RWPE2 (cell line): ENCODE data around the gene RBSN.

Experiments
- ATAC-seq: fragments of 200-7000 bp; cut with Tn5 transposase; 3 replicates; pipeline ENCODE4 v1.9.1; 2021; ENCODE audit warnings: low read depth
- DNase-seq: peaks from one replicate; pipeline ENCODE4 v3.0.0-alpha.2; 2020; ENCODE audit warnings: low spot score
- H3K27ac ChIP-seq: fragments of 450-650 bp; 2 replicates; pipeline ENCODE4 v1.5.1; 2017; ENCODE audit warnings: mild to moderate bottlenecking; ENCODE audit not compliant: poor library complexity, severe bottlenecking
- H3K27me3 ChIP-seq: fragments of 250-450 bp; sonication (Bioruptor Pico); 2 replicates; pipeline ENCODE4 v1.5.1; 2021; ENCODE audit warnings: mild to moderate bottlenecking, moderate library complexity; ENCODE audit not compliant: insufficient read depth, poor library complexity, severe bottlenecking
- H3K36me3 ChIP-seq: fragments of 250-450 bp; sonication (Bioruptor Pico); 2 replicates; pipeline ENCODE4 v1.5.1; 2020; ENCODE audit warnings: low read depth, mild to moderate bottlenecking, moderate library complexity
- H3K4me1 ChIP-seq: fragments of 250-450 bp; sonication (Bioruptor Pico); 2 replicates; pipeline ENCODE4 v1.5.1; 2021; ENCODE audit warnings: mild to moderate bottlenecking, moderate library complexity; ENCODE audit not compliant: insufficient read depth, poor library complexity, severe bottlenecking
- H3K4me3 ChIP-seq: fragments of 250-450 bp; sonication (Bioruptor Pico); 2 replicates; pipeline ENCODE4 v1.5.1; 2021; ENCODE audit warnings: mild to moderate bottlenecking, moderate library complexity; ENCODE audit not compliant: severe bottlenecking
- H3K9me3 ChIP-seq: fragments of 250-450 bp; sonication (Bioruptor Pico); 2 replicates; pipeline ENCODE4 v1.5.1; 2021; ENCODE audit warnings: mild to moderate bottlenecking, moderate library complexity; ENCODE audit not compliant: severe bottlenecking
- CTCF ChIP-seq: fragments of 450-650 bp; IDR thresholded peaks from one replicate; pipeline ENCODE4 v1.5.1; 2017; ENCODE audit warnings: mild to moderate bottlenecking, moderate library complexity; ENCODE audit not compliant: poor library complexity, severe bottlenecking

The RBSN gene

GRCh38 chr3:15069441-15069840, 29.5 kb downstream of the RBSN start:
- Histone ChIP-seq H3K27ac (no peak overlapping the region), H3K27me3 (no peaks in the 10 kb centered on the region), H3K4me3 (no peak overlapping the region), H3K9me3 (no peaks in the 10 kb centered on the region), H3K4me1 (no peaks in the 10 kb centered on the region), H3K36me3 (peaks cover 28% of the 10 kb centered on the region)
- no peak for TF ChIP-seq CTCF
- DNase-seq = no peak
- no peak for ATAC-seq

GRCh38 chr3:15066467-15066866, 32.5 kb downstream of the RBSN start:
- ATAC-seq (no peak), DNase-seq (no peak)
- H3K27me3 ChIP-seq = no peaks in the 10 kb centered on the region
- TF ChIP-seq CTCF = no peak
- peaks cover 13% of the 10 kb centered on the region for H3K36me3 ChIP-seq
- H3K4me3 ChIP-seq = no peak overlapping the region
- no peaks in the 10 kb centered on the region for H3K4me1 ChIP-seq
- H3K9me3 ChIP-seq = no peaks in the 10 kb centered on the region
- no peak overlapping the region for H3K27ac ChIP-seq

GRCh38 chr3:15065550-15066007, 33.4 kb downstream of the RBSN start:
- no peaks in the 10 kb centered on the region for H3K9me3 ChIP-seq
- peak overlapping the region; percentile 63 for H3K4me3 ChIP-seq
- no peak for ATAC-seq
- no peaks in the 10 kb centered on the region for H3K4me1 ChIP-seq
- DNase-seq = no peak
- no peaks in the 10 kb centered on the region for H3K27me3 ChIP-seq
- peaks cover 14% of the 10 kb centered on the region for H3K36me3 ChIP-seq
- H3K27ac ChIP-seq = peak overlapping the region; percentile 40
- TF ChIP-seq CTCF = no peak

- no peak for TF ChIP-seq CTCF
- Histone ChIP-seq H3K36me3 (peaks cover 19% of the 10 kb centered on the region), H3K4me3 (peak within 1 kb of the TSS; percentile 63), H3K9me3 (no peaks in the 10 kb centered on the region), H3K4me1 (no peaks in the 10 kb centered on the region), H3K27ac (peak within 1 kb of the TSS; percentile 40), H3K27me3 (no peaks in the 10 kb centered on the region)
- ATAC-seq (peak; percentile 97), DNase-seq (peak; percentile 90)
These were observed 34.0 kb downstream of the RBSN start, which contains the start of gene MRPS25 for GRCh38 chr3:15064835-15065549. MRPS25 (minus strand) TSS chr3:15065315; CDS start chr3:15065194, 121 bp downstream.

GRCh38 chr3:15064299-15064834, 34.6 kb downstream of the RBSN start:
- no peak for DNase-seq
- peak overlapping the region; percentile 40 for H3K27ac ChIP-seq

More at GRCh38 chr3:15064299-15064834, 34.6 kb downstream of the RBSN start:
- Histone ChIP-seq H3K36me3 (peaks cover 25% of the 10 kb centered on the region), H3K27me3 (no peaks in the 10 kb centered on the region), H3K9me3 (no peaks in the 10 kb centered on the region), H3K4me3 (peak overlapping the region; percentile 63), H3K4me1 (no peaks in the 10 kb centered on the region)
- TF ChIP-seq CTCF = no peak
- ATAC-seq = peak; percentile 32
